HG02885 (cell line): ENCODE data around the gene LHFPL2.
"Not testable (repeated sequence)": the region's sequence is repeated elsewhere in the genome, so short reads cannot be mapped to it uniquely, and the experiment has no call there.

Experiments
- ATAC-seq: cut with Tn5 transposase; IDR thresholded peaks from one replicate; pipeline ENCODE4 v1.9.1; 2021; ENCODE audit warnings: mild to moderate bottlenecking; ENCODE audit not compliant: unreplicated experiment, poor library complexity

Gene LHFPL2

DNA sequence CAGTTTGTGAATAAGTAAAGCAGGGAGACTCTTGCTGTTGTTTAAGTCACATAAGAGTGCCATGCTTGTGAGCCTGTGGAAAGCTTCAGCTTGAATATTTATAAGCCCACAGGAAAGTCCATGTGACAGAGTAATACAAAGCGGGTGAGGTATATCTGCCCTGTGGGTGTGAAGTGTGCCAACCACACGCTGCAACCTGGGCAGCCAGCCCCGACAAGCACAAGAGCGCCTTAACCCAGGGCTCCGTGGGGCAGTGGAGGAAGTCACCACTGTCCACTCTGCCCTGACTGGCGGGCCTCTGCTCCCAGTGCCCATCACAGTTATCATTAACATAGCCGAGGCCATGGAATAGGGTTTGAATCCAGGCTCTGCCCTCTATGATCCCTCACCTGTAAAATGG, 155.9 kb downstream of the LHFPL2 start:
- no peak for ATAC-seq

GRCh38 chr5:78492224-78492623, 156.3 kb downstream of the LHFPL2 start:
- ATAC-seq, result no peak

- no peak for ATAC-seq
Observed at GRCh38 chr5:78490709-78491485, 157.7 kb downstream of the LHFPL2 start.

GRCh38 chr5:78487846-78488245, 160.7 kb downstream of the LHFPL2 start:
- no peak for ATAC-seq

DNA sequence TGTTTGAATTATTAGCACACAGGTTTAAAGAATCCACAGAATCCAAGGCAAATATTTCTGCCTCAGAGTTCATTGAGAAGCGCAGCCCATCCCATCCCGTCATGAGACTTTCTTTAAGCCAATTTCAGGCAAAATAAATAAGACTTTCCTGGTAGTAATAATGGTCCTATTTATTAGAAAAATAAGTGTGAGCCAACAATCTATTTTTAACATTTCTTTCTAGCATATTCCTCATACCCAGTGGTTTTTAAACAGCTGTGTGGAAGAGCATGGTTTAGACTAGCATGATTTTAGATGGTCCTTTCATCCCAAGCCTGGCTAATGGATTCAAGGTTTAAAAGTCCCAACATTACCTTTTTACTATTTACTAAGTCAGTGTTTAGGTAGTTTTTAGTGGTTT, 162.4 kb downstream of the LHFPL2 start:
- ATAC-seq, result no peak

DNA sequence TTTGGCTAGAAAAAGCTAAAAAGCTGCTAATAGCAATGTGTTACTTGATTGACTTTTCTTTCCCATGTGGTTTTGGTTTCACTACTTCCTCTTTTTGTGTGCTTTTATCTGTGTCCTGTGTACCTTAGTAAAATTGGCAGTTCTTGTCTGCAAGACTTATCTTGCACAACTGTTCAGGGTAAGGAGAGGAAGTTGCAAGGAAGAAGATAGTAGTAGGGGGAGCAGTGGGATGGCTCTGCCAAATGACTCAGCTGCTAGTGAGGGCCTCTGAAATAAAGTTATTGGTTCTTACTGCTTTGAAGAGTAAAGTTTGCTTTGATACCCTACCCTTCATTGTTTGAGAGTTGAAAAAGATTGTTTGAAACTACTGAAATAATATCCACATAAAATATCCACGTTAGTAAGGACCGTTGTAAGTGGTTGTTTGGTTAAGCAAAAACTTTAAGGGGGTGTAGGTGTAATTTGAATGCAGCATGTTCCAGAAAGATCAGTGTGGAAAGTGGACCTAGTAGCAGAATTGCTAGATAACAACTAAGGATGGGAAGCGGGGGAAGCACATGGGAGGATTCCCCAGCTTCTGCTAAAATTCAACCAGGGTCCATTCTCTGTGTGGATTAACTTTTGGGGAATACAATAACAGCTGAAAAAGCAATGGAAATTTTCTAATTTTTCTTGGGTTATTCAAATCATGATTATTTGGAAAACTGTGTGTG, 164.6 kb downstream of the LHFPL2 start:
- peak; percentile 90 for ATAC-seq

GRCh38 chr5:78482948-78483347, 165.6 kb downstream of the LHFPL2 start:
- ATAC-seq, result no peak

- no peak for ATAC-seq
Observed at GRCh38 chr5:78476795-78477194, 171.8 kb downstream of the LHFPL2 start.

- no peak for ATAC-seq
Observed at GRCh38 chr5:78475370-78475769, 173.2 kb downstream of the LHFPL2 start.

GRCh38 chr5:78473751-78474150, 174.8 kb downstream of the LHFPL2 start:
- ATAC-seq, result no peak

DNA sequence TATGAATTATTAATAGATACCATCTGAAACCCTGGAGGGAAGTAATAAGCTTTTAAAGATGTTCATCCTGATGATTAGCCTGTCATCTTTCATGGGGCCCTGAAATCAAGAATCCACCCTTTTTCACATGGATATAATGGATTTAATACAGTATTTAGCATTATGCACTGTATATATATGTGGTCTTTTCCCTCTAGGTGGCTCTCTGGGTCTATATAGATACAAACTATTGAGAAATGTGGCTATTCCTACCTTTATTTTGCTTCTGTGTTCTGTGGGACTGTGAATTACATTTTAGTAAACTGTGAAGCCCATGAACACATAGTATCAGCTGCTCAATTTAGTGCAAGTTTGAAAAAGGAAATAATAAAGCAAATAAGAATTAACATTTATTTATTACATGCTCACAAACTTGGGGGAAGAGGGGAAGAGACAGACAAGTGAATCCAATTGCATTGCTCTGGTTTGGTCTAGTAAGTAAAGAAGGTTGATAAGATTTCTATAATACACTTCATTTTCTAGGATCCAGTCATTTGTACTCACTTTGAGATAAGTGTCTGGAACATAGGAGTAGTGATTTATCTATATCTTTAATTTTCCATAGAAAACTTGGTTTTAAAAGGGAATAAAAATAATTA, 176.0 kb downstream of the LHFPL2 start:
- ATAC-seq, result no peak

DNA sequence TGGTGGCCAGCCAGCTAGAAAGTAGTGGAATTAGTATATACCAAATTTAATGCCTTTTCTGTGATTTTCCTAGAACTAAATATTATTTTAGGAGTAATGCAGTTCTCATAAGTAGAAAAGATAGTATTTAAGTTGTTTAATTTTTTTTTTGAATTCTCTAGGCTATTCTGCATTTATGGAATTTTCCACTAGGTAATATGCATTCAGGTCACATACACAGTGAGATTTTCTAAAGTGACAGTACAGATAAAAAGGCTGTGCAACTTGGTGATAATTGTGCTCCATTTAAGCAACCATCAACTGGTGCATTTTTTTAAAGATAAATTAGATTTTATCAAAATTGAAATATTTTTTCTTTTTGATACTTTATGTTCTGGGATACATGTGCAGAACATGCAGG, 176.7 kb downstream of the LHFPL2 start:
- no peak for ATAC-seq

GRCh38 chr5:78467752-78468357, 180.7 kb downstream of the LHFPL2 start:
- peak; percentile 52 for ATAC-seq

DNA sequence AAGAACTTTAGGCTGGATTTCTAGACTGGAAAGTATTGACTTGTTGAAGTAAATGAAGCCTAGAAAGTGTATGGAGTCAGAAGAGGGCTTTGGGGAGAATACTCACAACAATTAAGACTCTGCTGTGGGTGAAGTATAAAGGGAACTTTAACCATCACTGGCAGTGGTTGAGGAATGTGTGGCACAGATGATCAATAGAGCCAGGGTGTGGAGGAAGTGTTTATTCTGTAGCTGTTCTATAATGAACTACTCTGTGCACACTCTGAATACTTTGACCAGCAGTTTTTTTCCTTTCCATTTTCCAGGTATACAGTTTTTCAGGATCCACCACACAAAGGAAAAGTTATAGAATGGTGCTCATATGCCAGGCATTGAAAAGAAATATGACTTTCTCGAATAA, 181.4 kb downstream of the LHFPL2 start:
- no peak for ATAC-seq

- no peak for ATAC-seq
Observed at GRCh38 chr5:78458843-78459242, 189.7 kb downstream of the LHFPL2 start.

- ATAC-seq, result not testable (repeated sequence)
Observed at GRCh38 chr5:78457507-78457906, 191.1 kb downstream of the LHFPL2 start.

DNA sequence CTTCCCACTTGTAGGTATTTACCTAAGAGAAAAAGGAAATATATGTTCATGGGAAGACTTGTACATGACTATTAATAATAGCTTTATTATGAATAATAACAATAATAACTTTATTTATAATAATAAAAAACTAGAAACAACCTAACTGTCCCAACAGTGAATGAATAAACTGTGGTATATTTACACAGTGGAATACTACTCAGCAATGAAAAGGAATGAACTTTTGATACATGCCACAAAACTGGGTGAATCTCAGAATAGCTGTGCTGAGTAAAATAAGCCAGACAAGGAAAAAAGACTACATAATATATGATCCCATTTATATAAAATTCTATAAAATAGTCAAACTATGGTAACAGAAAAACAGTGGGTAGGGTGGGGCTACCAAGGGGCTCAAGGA, 199.5 kb downstream of the LHFPL2 start:
- no peak for ATAC-seq

DNA sequence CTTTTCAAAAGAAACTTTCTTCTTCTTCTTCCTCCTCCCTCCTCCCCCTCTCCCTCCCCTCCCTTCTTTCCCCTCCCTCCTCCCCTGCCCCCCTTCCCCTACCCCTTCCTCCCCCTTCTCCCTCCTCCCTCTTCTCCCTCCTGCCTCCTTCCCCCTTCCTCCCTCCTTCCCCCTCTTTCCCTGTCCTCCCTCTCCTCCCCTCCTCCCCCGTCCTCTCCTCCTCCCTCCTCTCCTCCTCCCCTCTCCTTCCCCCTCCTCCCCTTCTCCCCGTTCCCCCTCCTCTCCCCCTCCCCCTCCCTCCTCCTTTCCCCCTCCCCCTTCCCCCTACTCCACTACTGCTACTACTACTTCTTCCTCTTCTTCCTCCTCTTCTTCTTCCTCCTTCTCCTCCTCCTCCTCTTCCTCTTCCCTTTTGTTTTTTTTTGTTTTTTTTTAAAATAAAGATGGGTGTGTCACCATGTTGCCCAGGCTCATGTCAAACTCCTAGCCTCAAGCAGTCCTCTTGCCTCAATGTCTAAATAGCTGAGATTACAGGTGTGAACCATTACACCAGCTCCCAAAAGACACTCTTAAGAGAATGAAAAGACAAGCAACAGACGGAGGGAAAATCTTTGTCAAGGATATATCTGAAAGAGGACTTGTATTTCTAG, 200.7 kb downstream of the LHFPL2 start:
- no peak for ATAC-seq
